ENCODE data around the gene HAGHL.

- TF ChIP-seq CTCF (IDR thresholded peaks at IDR 0.05), result peak in 1 of 2 donors; percentile 24
- no peak for TF ChIP-seq POLR2AphosphoS5 (IDR thresholded peaks at IDR 0.05)
- no peak for TF ChIP-seq POLR2A (IDR thresholded peaks at IDR 0.05)
Observed at GRCh38 chr16:733382-734207, 6.7 kb downstream of the HAGHL start.
